NB4 (cell line): ENCODE results near the gene CTBP2.

Experiments
- CTCF ChIP-seq: IDR thresholded peaks from one replicate; pipeline ENCODE4 v1.5.1; 2012; ENCODE audit warnings: low read depth, low read length
- POLR2A ChIP-seq: IDR thresholded peaks from 2 replicates; pipeline ENCODE4 v1.6.1; 2011; ENCODE audit warnings: mild to moderate bottlenecking; ENCODE audit not compliant: insufficient read length; ENCODE audit errors: extremely low read depth

GRCh38 chr10:125158601-125159485 lies 1.5 kb downstream of the CTBP2 start:
- TF ChIP-seq CTCF: no peak
- no peak for TF ChIP-seq POLR2A
